Naive thymus-derived CD4-positive, alpha-beta T cell (primary cell): ENCODE data around the gene NEMP2. TPM values are rescaled to one million over a fixed set of nuclear protein-coding genes. Genes with fewer than 3 reads are reported as not detected.
"Not testable (repeated sequence)": the region's sequence is repeated elsewhere in the genome, so short reads cannot be mapped to it uniquely, and the experiment has no call there.

Experiments
- ATAC-seq: fragments of 150-1000 bp; cut with Tn5 transposase; 2 replicates; pipeline ENCODE4 v1.10.0; 2021; ENCODE audit warnings: mild to moderate bottlenecking, moderate library complexity
- CTCF ChIA-PET: fragments of 350-600 bp; sonication (Branson Sonifier 250); formaldehyde crosslinking; loops from one replicate; lab custom pipeline; 2021; ENCODE audit warnings: antibody characterized with exemption; lab: Charles Lee
- POLR2A ChIA-PET: fragments of 350-600 bp; sonication (Branson Sonifier 250); formaldehyde crosslinking; loops from one replicate; lab custom pipeline; 2021; ENCODE audit warnings: antibody characterized with exemption, inconsistent platforms; lab: Charles Lee
- DNase-seq, 9 donors: peaks; one replicate each; pipeline versions ENCODE4 v3.0.0 to v3.0.0-alpha.2; 2020 to 2022; ENCODE audit warnings: mixed read lengths in 1 of 9
- H3K27ac ChIP-seq: one replicate; pipeline ENCODE4 v1.7.0; 2013; ENCODE audit warnings: mild to moderate bottlenecking, low read depth, low read length, moderate library complexity
- H3K27me3 ChIP-seq, 2 donors: one replicate each; pipeline ENCODE4 v1.7.0; 2013; ENCODE audit warnings: low read length in 2 of 2, mild to moderate bottlenecking in 2 of 2, moderate library complexity in 2 of 2; ENCODE audit not compliant: control insufficient read depth in 2 of 2, insufficient read depth in 2 of 2
- H3K36me3 ChIP-seq, 3 experiments: 1 replicate in 2 of 3; 2 replicates in 1 of 3; pipeline ENCODE4 v1.7.0; 2013; ENCODE audit warnings: low read length in 3 of 3, mild to moderate bottlenecking in 3 of 3, moderate library complexity in 1 of 3; ENCODE audit not compliant: insufficient read depth in 3 of 3, control insufficient read depth in 2 of 3
- H3K4me1 ChIP-seq, 2 donors: one replicate each; pipeline ENCODE4 v1.7.0; 2013; ENCODE audit warnings: low read length in 2 of 2, mild to moderate bottlenecking in 2 of 2, moderate library complexity in 1 of 2; ENCODE audit not compliant: control insufficient read depth in 2 of 2, insufficient read depth in 2 of 2
- H3K4me3 ChIP-seq: 2 replicates; pipeline ENCODE4 v1.7.0; 2013; ENCODE audit warnings: mild to moderate bottlenecking, low read length
- H3K9me3 ChIP-seq, 3 experiments: 1 replicate in 2 of 3; 2 replicates in 1 of 3; pipeline ENCODE4 v1.7.0; 2013; ENCODE audit warnings: low read length in 3 of 3; ENCODE audit not compliant: control insufficient read depth in 2 of 3
- H3K27ac Mint-ChIP-seq, 9 donors: one replicate each; pipeline ENCODE4 v1.8.0; 2020 to 2022; ENCODE audit warnings: mixed read lengths in 9 of 9, mild to moderate bottlenecking in 8 of 9, moderate library complexity in 5 of 9, inconsistent platforms in 2 of 9
- H3K27me3 Mint-ChIP-seq, 5 donors: one replicate each; pipeline ENCODE4 v1.8.0; 2021 to 2022; ENCODE audit warnings: mixed read lengths in 5 of 5, mild to moderate bottlenecking in 1 of 5
- H3K36me3 Mint-ChIP-seq, 5 donors: one replicate each; pipeline ENCODE4 v1.8.0; 2020 to 2022; ENCODE audit warnings: mixed read lengths in 5 of 5, mild to moderate bottlenecking in 3 of 5, inconsistent platforms in 1 of 5
- H3K4me1 Mint-ChIP-seq, 7 donors: one replicate each; pipeline ENCODE4 v1.8.0; 2020 to 2022; ENCODE audit warnings: mixed read lengths in 7 of 7, mild to moderate bottlenecking in 3 of 7, inconsistent platforms in 1 of 7
- H3K4me3 Mint-ChIP-seq, 10 donors: one replicate each; pipeline ENCODE4 v1.8.0; 2020 to 2022; ENCODE audit warnings: mild to moderate bottlenecking in 10 of 10, mixed read lengths in 10 of 10, moderate library complexity in 6 of 10, inconsistent platforms in 2 of 10
- H3K9me3 Mint-ChIP-seq, 11 donors: one replicate each; pipeline ENCODE4 v1.8.0; 2020 to 2022; ENCODE audit warnings: mixed read lengths in 11 of 11, mild to moderate bottlenecking in 4 of 11, inconsistent platforms in 1 of 11, moderate library complexity in 1 of 11
- intact Hi-C, 2 donors: fragments of 100-400 bp; cut with micrococcal nuclease; formaldehyde crosslinking; loops; one replicate each; pipeline ENCODE4 v1.15.1; 2023
- polyA plus RNA-seq, 2 donors: library from polyadenylated mRNA; unstranded; fragments of 300-500 nt; fragmentation: Illumina TruSeq; gene quantifications; one replicate each; pipeline ENCODE4 v1.2.3, GENCODE V29; 2021
- total RNA-seq, 6 experiments: library from RNA in 5 of 6; stranded (reverse) in 5 of 6; gene quantifications; 1 replicate in 5 of 6; 2 replicates in 1 of 6; pipeline ENCODE4 v1.2.3 and lab custom pipeline; 2021 to 2026

Gene NEMP2
- total and polyA plus RNA-seq, 7 experiments from 2014 or later: 10.0 to 30.8 (median 17.3) TPM

- peaks cover 4 to 20% (median 7%) of the 10 kb centered on the region in 7 donors for H3K4me1 Mint-ChIP-seq
- ChIA-PET POLR2A (interaction anchor here (0.6 kb wide), 1 partner anchor 378 kb away, joined by 4 read pairs; no protein-coding TSS in a partner anchor), CTCF (no interaction called here)
- Histone ChIP-seq H3K27me3 (no peaks in the 10 kb centered on the region), H3K4me1 (no peaks in the 10 kb centered on the region), H3K27ac (no peak overlapping the region), H3K9me3 (no peaks in the 10 kb centered on the region), H3K4me3 (no peak overlapping the region), H3K36me3 (peaks cover 19 to 80% (median 22%) of the 10 kb centered on the region in 3 experiments)
- peak overlapping the region in 7 of 9 donors; percentile 3 to 82 (median 69) for H3K27ac Mint-ChIP-seq
- no peaks in the 10 kb centered on the region for H3K9me3 Mint-ChIP-seq
- intact Hi-C loops: no loop called here
- ATAC-seq: no peak
- no peak for DNase-seq
- peaks cover 17 to 62% (median 23%) of the 10 kb centered on the region in 5 donors for H3K36me3 Mint-ChIP-seq
- no peak overlapping the region for H3K4me3 Mint-ChIP-seq
- H3K27me3 Mint-ChIP-seq: no peaks in the 10 kb centered on the region
Measured at GRCh38 chr2:190501231-190501630, 33.3 kb downstream of the NEMP2 start.

GRCh38 chr2:190500054-190500502 lies 34.4 kb downstream of the NEMP2 start:
- no peak for ATAC-seq
- peak overlapping the region in 5 of 9 donors; percentile 22 to 86 (median 63) for H3K27ac Mint-ChIP-seq

GRCh38 chr2:190499273-190499672 lies 35.2 kb downstream of the NEMP2 start:
- DNase-seq (no peak), ATAC-seq (no peak)
- peaks cover 2 to 24% (median 16%) of the 10 kb centered on the region in 7 donors for H3K4me1 Mint-ChIP-seq
- intact Hi-C loops: no loop called here
- ChIA-PET POLR2A (no interaction called here), CTCF (no interaction called here)
- Histone ChIP-seq H3K27me3 (no peaks in the 10 kb centered on the region), H3K4me1 (no peaks in the 10 kb centered on the region), H3K9me3 (no peaks in the 10 kb centered on the region), H3K4me3 (no peak overlapping the region), H3K27ac (no peak overlapping the region), H3K36me3 (peaks cover 19 to 66% (median 22%) of the 10 kb centered on the region in 3 experiments)
- H3K36me3 Mint-ChIP-seq: peaks cover 17 to 69% (median 39%) of the 10 kb centered on the region in 5 donors
- H3K9me3 Mint-ChIP-seq: peaks cover 0 to 7% (median 0%) of the 10 kb centered on the region in 11 donors
- no peak overlapping the region for H3K4me3 Mint-ChIP-seq
- H3K27me3 Mint-ChIP-seq: no peaks in the 10 kb centered on the region
- H3K27ac Mint-ChIP-seq: peak overlapping the region in 2 of 9 donors; percentile 40 to 63

More at GRCh38 chr2:190500054-190500502, 34.4 kb downstream of the NEMP2 start:
- no peak for DNase-seq
- Histone ChIP-seq H3K9me3 (no peaks in the 10 kb centered on the region), H3K36me3 (peaks cover 19 to 72% (median 22%) of the 10 kb centered on the region in 3 experiments), H3K4me1 (no peaks in the 10 kb centered on the region), H3K4me3 (no peak overlapping the region), H3K27ac (no peak overlapping the region), H3K27me3 (no peaks in the 10 kb centered on the region)
- Mint-ChIP-seq H3K9me3 (peaks cover 0 to 7% (median 0%) of the 10 kb centered on the region in 11 donors), H3K36me3 (peaks cover 17 to 63% (median 33%) of the 10 kb centered on the region in 5 donors), H3K27me3 (no peaks in the 10 kb centered on the region), H3K4me3 (no peak overlapping the region), H3K4me1 (peaks cover 2 to 19% (median 8%) of the 10 kb centered on the region in 7 donors)
- CTCF ChIA-PET: no interaction called here
- intact Hi-C loops: no loop called here
- POLR2A ChIA-PET: no interaction called here

GRCh38 chr2:190497428-190497827 lies 37.1 kb downstream of the NEMP2 start:
- no peaks in the 10 kb centered on the region for H3K4me1 ChIP-seq
- no peak overlapping the region for H3K4me3 Mint-ChIP-seq
- no peak overlapping the region for H3K27ac ChIP-seq
- H3K9me3 ChIP-seq: no peaks in the 10 kb centered on the region
- H3K4me3 ChIP-seq: no peak overlapping the region
- no peaks in the 10 kb centered on the region for H3K27me3 Mint-ChIP-seq
- no peaks in the 10 kb centered on the region for H3K27me3 ChIP-seq
- POLR2A ChIA-PET: no interaction called here
- H3K36me3 ChIP-seq: peaks cover 14 to 48% (median 14%) of the 10 kb centered on the region in 3 experiments
- peaks cover 17 to 72% (median 50%) of the 10 kb centered on the region in 5 donors for H3K36me3 Mint-ChIP-seq
- CTCF ChIA-PET: no interaction called here
- peaks cover 18 to 42% (median 33%) of the 10 kb centered on the region in 7 donors for H3K4me1 Mint-ChIP-seq
- intact Hi-C loops: no loop called here
- peaks cover 0 to 17% (median 9%) of the 10 kb centered on the region in 11 donors for H3K9me3 Mint-ChIP-seq
- DNase-seq (no peak), ATAC-seq (no peak)
- H3K27ac Mint-ChIP-seq: peak overlapping the region in 6 of 9 donors; percentile 16 to 49 (median 24)

- peak overlapping the region in 2 of 10 donors; percentile 2 to 7 for H3K4me3 Mint-ChIP-seq
- POLR2A ChIA-PET: interaction anchor here (1.0 to 1.2 kb wide), 2 partner anchors 54 to 86 kb away, joined by 3 read pairs; no protein-coding TSS in a partner anchor
- H3K27me3 Mint-ChIP-seq, H3K4me1 ChIP-seq, H3K4me3 ChIP-seq, ATAC-seq, H3K27me3 ChIP-seq, H3K27ac ChIP-seq, intact Hi-C loops, H3K9me3 ChIP-seq, DNase-seq: not testable (repeated sequence)
- H3K36me3 Mint-ChIP-seq: peaks cover 21 to 86% (median 66%) of the 10 kb centered on the region in 5 donors
- peaks cover 24 to 48% (median 41%) of the 10 kb centered on the region in 7 donors for H3K4me1 Mint-ChIP-seq
- peaks cover 9 to 29% (median 20%) of the 10 kb centered on the region in 11 donors for H3K9me3 Mint-ChIP-seq
- peaks cover 4 to 37% (median 18%) of the 10 kb centered on the region in 3 experiments for H3K36me3 ChIP-seq
- peak overlapping the region in 8 of 9 donors; percentile 68 to 87 (median 76) for H3K27ac Mint-ChIP-seq
- CTCF ChIA-PET: interaction anchor here (0.6 kb wide), 1 partner anchor 392 kb away, joined by 3 read pairs; no protein-coding TSS in a partner anchor
Measured at GRCh38 chr2:190494600-190495227, 39.8 kb downstream of the NEMP2 start.

- Histone ChIP-seq H3K4me1 (peaks cover 0 to 10% of the 10 kb centered on the region in 2 donors), H3K36me3 (peaks cover 4 to 27% (median 23%) of the 10 kb centered on the region in 3 experiments), H3K27ac (no peak overlapping the region), H3K27me3 (no peaks in the 10 kb centered on the region), H3K9me3 (peaks cover 0 to 8% (median 0%) of the 10 kb centered on the region in 3 experiments), H3K4me3 (no peak overlapping the region)
- Mint-ChIP-seq H3K9me3 (peaks cover 9 to 29% (median 20%) of the 10 kb centered on the region in 11 donors), H3K36me3 (peaks cover 30 to 92% (median 82%) of the 10 kb centered on the region in 5 donors), H3K27me3 (no peaks in the 10 kb centered on the region), H3K4me1 (peaks cover 25 to 64% (median 57%) of the 10 kb centered on the region in 7 donors), H3K4me3 (peak overlapping the region in 3 of 10 donors; percentile 10 to 57 (median 19)), H3K27ac (peak overlapping the region in 8 of 9 donors; percentile 22 to 83 (median 74))
- DNase-seq (no peak), ATAC-seq (no peak)
- POLR2A ChIA-PET: no interaction called here
- CTCF ChIA-PET: no interaction called here
- intact Hi-C loops: no loop called here
Measured at GRCh38 chr2:190493095-190493494, 41.4 kb downstream of the NEMP2 start.
